Measurements from ENCODE around the gene YIF1A. TPM values are rescaled to one million over a fixed set of nuclear protein-coding genes. Genes with fewer than 3 reads are reported as not detected.
A peak's percentile ranks its signal among the peaks of the same experiment; 100 is the strongest.

Gene YIF1A
- total RNA-seq, result 10 to 100 TPM; 45.9 to 55.4 TPM

GRCh38 chr11:66288671-66289547 is at the start of gene YIF1A:
YIF1A (minus strand) TSS chr11:66289143; CDS start chr11:66288985, 158 bp downstream.
- H3K27ac Mint-ChIP-seq, result peak within 1 kb of the TSS; percentile 89 to 93
- no peaks in the 10 kb centered on the region for H3K9me3 Mint-ChIP-seq
- ATAC-seq, result peak; percentile 95
- H3K36me3 Mint-ChIP-seq, result no peaks in the 10 kb centered on the region
- DNase-seq (ENCODE audit: low spot score in 2 of 2), result peak; percentile 97 to 100

GRCh38 chr11:66337103-66337899 is 48.4 kb upstream of the YIF1A start:
- no peaks in the 10 kb centered on the region for H3K36me3 Mint-ChIP-seq
- DNase-seq (ENCODE audit: low spot score in 2 of 2), result no peak
- no peaks in the 10 kb centered on the region for H3K9me3 Mint-ChIP-seq
- no peak for ATAC-seq
- peak overlapping the region in 1 of 2 donors; percentile 97 for H3K27ac Mint-ChIP-seq

- Mint-ChIP-seq H3K27ac (peak within 1 kb of the TSS; percentile 86 to 97), H3K36me3 (no peaks in the 10 kb centered on the region), H3K9me3 (no peaks in the 10 kb centered on the region)
- DNase-seq (ENCODE audit: low spot score in 2 of 2) (peak; percentile 60 to 94), ATAC-seq (peak; percentile 81 to 89)
Observed at GRCh38 chr11:66336234-66337102, 47.5 kb upstream of the YIF1A start, which contains the start of gene RIN1. RIN1 (minus strand) TSS chr11:66336434; CDS start chr11:66336402, 32 bp downstream.

- H3K27ac Mint-ChIP-seq, result peak overlapping the region in 1 of 2 donors; percentile 97
Observed at GRCh38 chr11:66335531-66336233, 46.7 kb upstream of the YIF1A start.

GRCh38 chr11:66334605-66335442 is 45.9 kb upstream of the YIF1A start:
- Mint-ChIP-seq H3K36me3 (no peaks in the 10 kb centered on the region), H3K9me3 (no peaks in the 10 kb centered on the region), H3K27ac (no peak overlapping the region)
- ATAC-seq (no peak), DNase-seq (ENCODE audit: low spot score in 2 of 2) (no peak)

More at GRCh38 chr11:66335531-66336233, 46.7 kb upstream of the YIF1A start:
- Mint-ChIP-seq H3K9me3 (no peaks in the 10 kb centered on the region), H3K36me3 (no peaks in the 10 kb centered on the region)
- ATAC-seq (peak; percentile 4 to 14), DNase-seq (ENCODE audit: low spot score in 2 of 2) (no peak)

- no peaks in the 10 kb centered on the region for H3K36me3 Mint-ChIP-seq
- no peak for ATAC-seq
- DNase-seq (ENCODE audit: low spot score in 2 of 2), result no peak
- H3K9me3 Mint-ChIP-seq, result no peaks in the 10 kb centered on the region
- H3K27ac Mint-ChIP-seq, result no peak overlapping the region
Observed at GRCh38 chr11:66333896-66334604, 45.1 kb upstream of the YIF1A start.

GRCh38 chr11:66333220-66333877 is 44.4 kb upstream of the YIF1A start:
- no peak for ATAC-seq
- Mint-ChIP-seq H3K36me3 (no peaks in the 10 kb centered on the region), H3K9me3 (no peaks in the 10 kb centered on the region), H3K27ac (no peak overlapping the region)
- no peak for DNase-seq (ENCODE audit: low spot score in 2 of 2)

- DNase-seq (ENCODE audit: low spot score in 2 of 2) (no peak), ATAC-seq (no peak)
- no peaks in the 10 kb centered on the region for H3K36me3 Mint-ChIP-seq
- no peak overlapping the region for H3K27ac Mint-ChIP-seq
- H3K9me3 Mint-ChIP-seq, result no peaks in the 10 kb centered on the region
Observed at GRCh38 chr11:66332371-66333219, 43.7 kb upstream of the YIF1A start.

- no peak for DNase-seq (ENCODE audit: low spot score in 2 of 2)
- no peaks in the 10 kb centered on the region for H3K36me3 Mint-ChIP-seq
- no peak for ATAC-seq
- H3K9me3 Mint-ChIP-seq, result no peaks in the 10 kb centered on the region
- no peak overlapping the region for H3K27ac Mint-ChIP-seq
Observed at GRCh38 chr11:66331542-66332370, 42.8 kb upstream of the YIF1A start.

- Mint-ChIP-seq H3K9me3 (no peaks in the 10 kb centered on the region), H3K27ac (no peak overlapping the region), H3K36me3 (no peaks in the 10 kb centered on the region)
- ATAC-seq, result no peak
- DNase-seq (ENCODE audit: low spot score in 2 of 2), result no peak
Observed at GRCh38 chr11:66330931-66331330, 42.0 kb upstream of the YIF1A start.

GRCh38 chr11:66329165-66329673 is 40.3 kb upstream of the YIF1A start:
- Mint-ChIP-seq H3K36me3 (no peaks in the 10 kb centered on the region), H3K9me3 (no peaks in the 10 kb centered on the region), H3K27ac (peak overlapping the region in 1 of 2 donors; percentile 50)
- DNase-seq (ENCODE audit: low spot score in 2 of 2) (no peak), ATAC-seq (no peak)

GRCh38 chr11:66328302-66329144 is 39.6 kb upstream of the YIF1A start:
- peak overlapping the region in 1 of 2 donors; percentile 50 for H3K27ac Mint-ChIP-seq
- peak; percentile 87 to 89 for ATAC-seq
- DNase-seq (ENCODE audit: low spot score in 2 of 2), result peak; percentile 85 to 89
- H3K9me3 Mint-ChIP-seq, result no peaks in the 10 kb centered on the region
- H3K36me3 Mint-ChIP-seq, result no peaks in the 10 kb centered on the region
